ENCODE results near the gene PEPD.

The PEPD gene

DNA sequence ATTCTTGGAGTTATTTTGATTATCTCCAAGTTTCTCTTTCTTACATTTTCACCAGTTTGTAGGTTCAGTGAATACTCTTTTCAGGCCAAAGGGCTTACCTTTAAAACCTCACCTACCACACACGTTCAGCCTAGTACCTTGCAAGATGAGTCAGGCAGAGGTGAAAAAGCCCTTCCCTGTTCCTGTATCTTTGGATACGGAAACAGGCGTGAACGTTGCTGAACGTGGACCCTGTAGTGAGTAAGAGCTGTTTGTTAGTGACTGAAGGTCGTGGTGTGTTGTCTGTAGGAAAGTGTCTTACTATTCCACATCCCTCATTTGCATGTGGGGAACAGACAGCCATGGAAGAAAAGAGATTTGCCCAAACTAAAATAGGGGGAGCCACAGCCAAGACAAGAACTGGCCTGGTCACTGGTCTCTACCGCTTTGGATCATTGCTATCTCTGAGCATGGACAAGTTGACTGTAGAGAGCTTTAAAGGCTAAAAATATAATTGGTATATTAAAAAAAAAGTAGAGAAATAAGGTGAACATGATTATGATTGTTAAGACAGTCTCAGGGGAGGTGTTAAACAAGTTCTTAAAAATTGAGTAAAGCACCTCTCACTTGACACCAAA is 144.5 kb downstream of the PEPD start:
- Mint-ChIP-seq H3K27me3 (no peaks in the 10 kb centered on the region), H3K27ac (no peak overlapping the region), H3K36me3 (peaks cover 28% of the 10 kb centered on the region), H3K4me1 (peaks cover 70% of the 10 kb centered on the region), H3K9me3 (no peaks in the 10 kb centered on the region), H3K4me3 (no peak overlapping the region)
- no peak for ATAC-seq

DNA sequence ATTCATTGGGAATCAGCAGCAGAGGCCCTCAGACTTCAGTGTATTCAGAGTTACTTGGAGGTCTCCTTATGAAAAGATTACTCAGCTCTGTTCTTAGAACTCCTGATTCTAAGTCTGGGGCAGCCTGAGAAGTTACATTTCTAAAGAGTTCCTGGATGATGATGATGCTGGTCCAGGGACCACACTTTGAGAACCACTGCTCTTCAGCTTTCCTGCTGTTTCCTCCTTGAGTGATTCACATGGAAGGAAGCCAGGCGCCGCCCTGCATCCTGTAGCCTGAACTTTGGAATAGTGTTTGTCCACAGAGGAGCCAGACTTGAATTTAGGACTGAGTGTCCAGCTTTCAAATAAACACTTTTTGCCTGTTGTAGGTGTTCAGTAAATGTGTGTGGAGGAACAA is 145.2 kb downstream of the PEPD start:
- ATAC-seq, result no peak
- Mint-ChIP-seq H3K27me3 (no peaks in the 10 kb centered on the region), H3K36me3 (peaks cover 28% of the 10 kb centered on the region), H3K9me3 (no peaks in the 10 kb centered on the region), H3K4me3 (no peak overlapping the region), H3K4me1 (peaks cover 65% of the 10 kb centered on the region), H3K27ac (no peak overlapping the region)

DNA sequence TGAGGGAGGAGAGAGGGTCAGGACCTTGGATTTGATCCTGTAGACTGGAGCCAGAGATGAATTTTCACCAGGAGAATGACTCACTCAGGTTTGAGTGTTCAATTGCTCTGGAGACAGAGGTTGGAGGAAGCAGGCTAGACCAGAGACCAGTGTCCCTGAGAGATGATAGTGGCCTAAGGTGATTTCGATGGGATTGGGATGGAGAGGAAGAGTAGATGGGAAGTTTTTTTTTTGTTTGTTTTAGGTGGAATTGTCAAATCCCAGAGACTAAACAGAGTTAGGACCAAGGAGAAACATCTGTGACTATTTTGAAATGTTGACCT is 145.8 kb downstream of the PEPD start:
- no peaks in the 10 kb centered on the region for H3K9me3 Mint-ChIP-seq
- ATAC-seq, result no peak
- peaks cover 23% of the 10 kb centered on the region for H3K36me3 Mint-ChIP-seq
- peak overlapping the region; percentile 12 for H3K4me3 Mint-ChIP-seq
- H3K4me1 Mint-ChIP-seq, result peaks cover 59% of the 10 kb centered on the region
- H3K27me3 Mint-ChIP-seq, result no peaks in the 10 kb centered on the region
- H3K27ac Mint-ChIP-seq, result peak overlapping the region; percentile 95

DNA sequence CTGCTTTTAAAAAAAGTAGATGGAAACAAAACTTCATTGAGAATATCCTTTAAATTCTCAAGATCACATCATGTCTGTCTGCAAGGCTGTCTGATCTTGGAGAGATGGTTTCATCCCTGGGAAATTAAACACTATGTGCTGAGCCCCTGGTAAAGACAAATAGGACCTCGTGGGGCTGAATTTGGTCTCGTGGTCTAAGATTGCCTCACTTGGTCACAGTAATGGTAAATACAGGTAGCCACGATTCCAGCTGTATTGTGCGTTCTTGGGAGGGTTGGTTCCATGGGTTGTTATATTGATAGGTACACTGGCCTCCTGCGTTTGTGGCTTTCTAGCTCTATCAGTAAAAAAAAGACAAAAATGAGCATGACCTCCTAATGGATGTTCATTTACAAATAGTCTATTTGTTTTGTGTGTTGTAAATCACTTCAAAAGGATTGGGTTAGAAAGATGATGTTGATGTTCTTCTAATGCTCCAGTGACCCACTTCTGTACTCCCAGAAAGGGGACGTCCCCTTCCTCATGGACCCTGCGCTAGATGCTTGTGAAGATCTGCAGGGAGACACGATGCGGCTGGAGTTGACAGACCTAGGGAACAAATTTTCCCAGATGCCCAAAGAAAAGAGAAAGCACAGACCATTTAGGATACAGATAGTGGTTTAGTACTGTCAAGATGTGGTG is 146.3 kb downstream of the PEPD start:
- peak overlapping the region; percentile 95 for H3K27ac Mint-ChIP-seq
- peaks cover 21% of the 10 kb centered on the region for H3K36me3 Mint-ChIP-seq
- peaks cover 57% of the 10 kb centered on the region for H3K4me1 Mint-ChIP-seq
- H3K9me3 Mint-ChIP-seq, result no peaks in the 10 kb centered on the region
- peak overlapping the region; percentile 88 for H3K4me3 Mint-ChIP-seq
- ATAC-seq, result no peak
- H3K27me3 Mint-ChIP-seq, result no peaks in the 10 kb centered on the region

DNA sequence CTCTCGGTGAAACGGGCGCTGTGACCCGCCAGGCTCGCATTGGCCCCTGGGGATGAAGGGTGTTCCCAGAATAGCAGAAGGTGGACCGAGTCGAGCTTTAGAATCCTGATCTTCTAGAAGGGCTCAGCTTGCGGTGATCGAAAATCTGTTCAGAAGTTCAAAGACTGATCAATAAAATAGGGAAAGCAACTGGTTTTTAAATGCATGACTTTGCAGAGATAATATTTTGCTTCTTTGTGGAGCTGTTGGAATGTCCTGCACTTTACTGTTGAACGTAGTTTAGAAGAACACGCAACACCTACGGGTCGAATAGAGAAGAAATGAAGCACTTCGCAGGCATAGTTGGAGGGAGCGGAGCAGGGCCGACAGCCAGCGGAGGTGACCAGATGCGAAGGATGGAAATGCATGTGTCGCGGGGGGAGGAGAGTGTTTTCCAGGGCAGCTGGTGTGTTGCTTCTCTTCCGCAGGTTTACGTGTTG is 147.3 kb downstream of the PEPD start:
- Mint-ChIP-seq H3K4me3 (peak overlapping the region; percentile 88), H3K4me1 (peaks cover 56% of the 10 kb centered on the region), H3K27me3 (no peaks in the 10 kb centered on the region), H3K36me3 (peaks cover 20% of the 10 kb centered on the region), H3K27ac (peak overlapping the region; percentile 95), H3K9me3 (no peaks in the 10 kb centered on the region)
- ATAC-seq, result no peak

DNA sequence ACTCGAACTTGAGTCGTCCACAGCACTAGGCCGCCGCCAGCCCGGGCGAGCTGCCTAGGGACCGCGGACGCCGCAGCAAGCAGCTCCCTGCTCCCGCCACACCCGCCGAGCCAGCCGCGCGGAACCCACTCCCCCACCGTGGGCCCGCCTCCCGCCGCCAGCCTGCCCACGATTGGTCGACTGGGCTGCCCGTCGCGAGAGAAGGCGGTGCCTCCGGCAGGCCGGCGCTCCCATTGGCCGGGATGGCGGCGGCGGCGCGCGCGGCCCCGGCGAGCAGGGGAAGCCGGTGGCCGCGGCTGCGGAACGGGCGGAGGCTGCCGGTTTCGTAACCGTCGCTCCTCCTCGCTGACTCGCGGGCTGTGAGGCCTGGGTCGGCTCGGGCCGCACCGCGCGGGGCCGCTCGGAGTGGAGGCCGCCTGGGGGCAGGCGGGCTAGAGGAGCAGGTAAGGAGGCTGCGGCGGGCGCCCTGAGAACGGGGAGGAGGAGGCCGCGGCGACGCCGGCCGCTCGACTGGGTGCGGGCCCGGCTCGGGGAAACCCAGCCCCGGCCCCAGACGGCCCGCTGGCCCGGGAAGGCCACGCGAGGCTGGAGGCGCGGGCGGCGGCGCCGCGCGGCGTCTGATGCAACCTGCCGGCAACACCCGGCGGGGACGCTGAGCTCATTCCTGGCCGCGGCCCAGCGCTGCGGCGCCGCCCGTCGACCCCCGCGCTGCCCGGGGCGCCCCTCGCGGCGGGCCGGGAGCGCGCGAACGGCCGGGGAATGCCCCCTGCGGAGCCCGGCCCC is 147.9 kb downstream of the PEPD start, which contains the start of gene CEBPG:
CEBPG (plus strand) TSS at position 257 of the 783 bp plus-strand sequence. CDS start 5,531 bp downstream, outside the sequence.
- Mint-ChIP-seq H3K27me3 (no peaks in the 10 kb centered on the region), H3K9me3 (no peaks in the 10 kb centered on the region), H3K27ac (peak within 1 kb of the TSS; percentile 95), H3K4me3 (peak within 1 kb of the TSS; percentile 88), H3K36me3 (peaks cover 13% of the 10 kb centered on the region), H3K4me1 (peaks cover 50% of the 10 kb centered on the region)
- ATAC-seq, result peak; percentile 96

DNA sequence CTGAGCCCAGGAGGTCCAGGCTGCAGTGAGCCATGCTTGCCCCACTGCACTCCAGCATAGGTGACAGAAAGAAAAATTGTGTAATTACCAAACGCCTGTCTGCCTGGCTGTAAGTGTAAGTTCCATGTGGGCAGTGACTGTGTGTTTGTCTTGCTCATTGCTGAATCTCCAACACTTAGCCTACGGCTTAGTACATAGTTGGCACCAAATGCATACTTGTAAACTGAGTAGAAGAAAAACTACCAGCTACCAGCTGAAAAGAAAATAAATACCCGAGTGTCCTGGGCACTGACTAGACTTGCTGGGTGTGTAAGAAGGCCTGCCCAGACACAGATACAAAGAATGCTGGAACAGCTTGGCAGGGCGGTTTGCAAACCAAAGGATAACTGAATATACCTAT is 150.8 kb downstream of the PEPD start:
- H3K4me1 Mint-ChIP-seq, result peaks cover 23% of the 10 kb centered on the region
- no peak overlapping the region for H3K4me3 Mint-ChIP-seq
- no peak for ATAC-seq
- peaks cover 8% of the 10 kb centered on the region for H3K36me3 Mint-ChIP-seq
- H3K27ac Mint-ChIP-seq, result no peak overlapping the region
- no peaks in the 10 kb centered on the region for H3K9me3 Mint-ChIP-seq
- H3K27me3 Mint-ChIP-seq, result no peaks in the 10 kb centered on the region

DNA sequence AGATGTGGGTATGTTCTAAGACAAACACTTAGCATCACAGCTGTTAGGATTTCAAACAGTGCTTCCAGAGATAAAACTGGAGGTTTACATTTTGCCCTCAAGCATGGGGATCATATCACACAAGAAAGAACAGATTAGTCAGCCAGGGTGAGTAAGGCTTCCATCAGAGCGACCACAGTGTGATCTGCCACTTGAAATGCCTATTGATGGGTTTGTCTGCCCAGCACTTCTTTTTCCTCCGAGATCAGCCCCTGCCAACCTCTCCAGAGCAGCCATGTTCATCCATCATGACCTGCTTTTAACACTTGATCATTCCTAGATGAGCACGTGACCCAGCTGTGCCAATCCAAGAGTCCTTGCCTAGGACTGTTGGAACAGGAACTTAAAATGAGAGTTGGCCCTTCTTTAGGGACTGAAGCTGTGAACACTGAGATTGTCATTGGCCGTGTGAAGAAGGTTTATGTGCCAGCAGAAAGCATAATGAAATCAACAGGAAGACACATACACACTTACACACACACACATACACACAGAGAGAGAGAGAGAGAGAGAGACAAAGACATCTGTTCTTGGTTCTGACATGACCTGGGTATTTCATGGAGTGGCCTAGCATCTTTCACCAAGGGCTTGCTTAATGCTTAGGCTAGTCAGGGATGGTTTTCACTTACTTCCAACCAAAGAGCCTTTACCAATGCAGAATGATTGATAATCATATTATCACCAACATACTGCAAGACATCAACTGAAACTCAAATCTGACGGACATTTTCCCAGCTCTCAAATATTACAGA is 153.3 kb downstream of the PEPD start:
- H3K9me3 Mint-ChIP-seq, result no peaks in the 10 kb centered on the region
- H3K4me1 Mint-ChIP-seq, result peaks cover 5% of the 10 kb centered on the region
- no peaks in the 10 kb centered on the region for H3K36me3 Mint-ChIP-seq
- no peak overlapping the region for H3K4me3 Mint-ChIP-seq
- H3K27ac Mint-ChIP-seq, result no peak overlapping the region
- peaks cover 17% of the 10 kb centered on the region for H3K27me3 Mint-ChIP-seq
- no peak for ATAC-seq

DNA sequence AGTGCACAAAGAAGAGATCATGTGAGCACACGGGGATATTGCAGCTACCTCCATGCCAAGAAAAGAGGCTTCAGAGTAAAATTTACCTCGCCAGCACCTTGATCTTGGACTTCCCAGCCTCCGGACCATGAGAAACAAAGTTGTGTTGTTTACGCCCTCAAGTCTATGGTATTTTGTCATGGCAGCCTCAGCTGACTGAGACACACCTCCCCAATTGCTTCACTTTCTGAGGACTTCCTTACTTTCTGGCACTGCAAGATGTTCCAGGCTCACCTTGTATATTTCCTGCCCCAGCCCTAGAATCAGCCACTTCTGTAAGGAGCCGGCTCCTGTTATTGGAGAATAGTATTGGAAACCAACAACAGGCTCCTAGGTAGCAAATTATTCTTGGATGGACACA is 154.7 kb downstream of the PEPD start:
- no peak for ATAC-seq
- H3K9me3 Mint-ChIP-seq, result no peaks in the 10 kb centered on the region
- no peaks in the 10 kb centered on the region for H3K36me3 Mint-ChIP-seq
- no peaks in the 10 kb centered on the region for H3K4me1 Mint-ChIP-seq
- peaks cover 17% of the 10 kb centered on the region for H3K27me3 Mint-ChIP-seq
- H3K27ac Mint-ChIP-seq, result no peak overlapping the region
- no peak overlapping the region for H3K4me3 Mint-ChIP-seq

DNA sequence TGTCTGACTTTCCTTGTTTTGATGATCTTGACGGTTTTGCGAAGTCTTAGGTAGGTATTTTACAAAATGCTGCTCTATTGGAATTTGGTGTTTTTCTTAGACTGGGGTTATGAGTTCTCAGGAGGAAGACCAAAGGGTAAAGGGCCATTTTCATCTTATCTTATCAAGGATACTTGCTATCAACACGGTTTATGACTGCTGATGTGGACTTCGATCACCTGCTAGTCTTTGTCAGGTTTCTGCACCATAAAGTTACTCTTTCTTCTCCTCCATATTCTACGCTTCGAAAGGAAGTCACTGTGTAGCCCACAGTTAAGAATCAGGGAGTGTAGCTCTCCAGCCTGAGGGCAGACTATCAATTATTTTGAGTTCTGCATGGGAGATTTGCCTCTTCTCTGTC is 155.5 kb downstream of the PEPD start:
- Mint-ChIP-seq H3K36me3 (no peaks in the 10 kb centered on the region), H3K27ac (no peak overlapping the region), H3K4me3 (no peak overlapping the region), H3K27me3 (peaks cover 17% of the 10 kb centered on the region), H3K9me3 (no peaks in the 10 kb centered on the region), H3K4me1 (no peaks in the 10 kb centered on the region)
- no peak for ATAC-seq

DNA sequence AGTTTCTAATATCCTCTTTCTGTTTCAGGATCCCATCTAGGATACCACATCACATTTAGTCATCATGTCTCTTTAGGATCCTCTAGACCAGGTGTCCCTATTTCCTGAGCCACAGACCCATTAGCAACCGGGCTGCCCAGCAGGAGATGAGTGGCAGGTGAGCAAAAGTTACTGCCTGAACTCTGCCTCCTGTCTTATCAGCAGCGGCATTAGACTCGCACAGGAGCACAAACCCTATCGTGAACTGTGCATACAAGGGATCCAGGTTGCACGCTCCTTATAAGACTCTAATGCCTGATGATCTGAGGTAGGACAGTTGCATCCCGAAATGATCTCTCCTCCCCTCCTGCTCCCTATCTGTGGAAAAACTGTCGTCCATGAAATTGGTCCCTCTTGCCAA is 155.9 kb downstream of the PEPD start:
- H3K27ac Mint-ChIP-seq, result no peak overlapping the region
- peaks cover 17% of the 10 kb centered on the region for H3K27me3 Mint-ChIP-seq
- no peaks in the 10 kb centered on the region for H3K36me3 Mint-ChIP-seq
- ATAC-seq, result no peak
- no peak overlapping the region for H3K4me3 Mint-ChIP-seq
- no peaks in the 10 kb centered on the region for H3K9me3 Mint-ChIP-seq
- no peaks in the 10 kb centered on the region for H3K4me1 Mint-ChIP-seq

DNA sequence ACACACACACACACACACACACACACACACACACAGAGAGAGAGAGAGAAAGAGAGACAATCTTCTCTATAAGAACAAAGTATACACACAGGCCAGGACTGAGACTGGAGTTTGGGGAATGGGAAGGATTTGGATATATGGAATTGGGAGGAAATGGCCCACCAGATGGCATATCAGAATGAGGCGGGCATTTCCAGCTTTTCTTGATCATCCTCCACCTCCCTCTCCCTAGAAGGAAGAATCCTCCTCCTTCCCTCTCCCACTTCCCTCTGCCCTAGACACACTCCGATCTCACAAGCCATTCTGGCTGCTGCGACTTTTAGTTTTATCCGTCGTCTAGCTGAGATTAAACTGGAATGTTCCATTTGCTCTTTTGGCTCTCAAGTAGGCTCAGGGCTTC is 158.1 kb downstream of the PEPD start:
- Mint-ChIP-seq H3K4me1 (no peaks in the 10 kb centered on the region), H3K9me3 (no peaks in the 10 kb centered on the region), H3K27ac (no peak overlapping the region), H3K27me3 (peaks cover 28% of the 10 kb centered on the region), H3K36me3 (no peaks in the 10 kb centered on the region), H3K4me3 (no peak overlapping the region)
- no peak for ATAC-seq

DNA sequence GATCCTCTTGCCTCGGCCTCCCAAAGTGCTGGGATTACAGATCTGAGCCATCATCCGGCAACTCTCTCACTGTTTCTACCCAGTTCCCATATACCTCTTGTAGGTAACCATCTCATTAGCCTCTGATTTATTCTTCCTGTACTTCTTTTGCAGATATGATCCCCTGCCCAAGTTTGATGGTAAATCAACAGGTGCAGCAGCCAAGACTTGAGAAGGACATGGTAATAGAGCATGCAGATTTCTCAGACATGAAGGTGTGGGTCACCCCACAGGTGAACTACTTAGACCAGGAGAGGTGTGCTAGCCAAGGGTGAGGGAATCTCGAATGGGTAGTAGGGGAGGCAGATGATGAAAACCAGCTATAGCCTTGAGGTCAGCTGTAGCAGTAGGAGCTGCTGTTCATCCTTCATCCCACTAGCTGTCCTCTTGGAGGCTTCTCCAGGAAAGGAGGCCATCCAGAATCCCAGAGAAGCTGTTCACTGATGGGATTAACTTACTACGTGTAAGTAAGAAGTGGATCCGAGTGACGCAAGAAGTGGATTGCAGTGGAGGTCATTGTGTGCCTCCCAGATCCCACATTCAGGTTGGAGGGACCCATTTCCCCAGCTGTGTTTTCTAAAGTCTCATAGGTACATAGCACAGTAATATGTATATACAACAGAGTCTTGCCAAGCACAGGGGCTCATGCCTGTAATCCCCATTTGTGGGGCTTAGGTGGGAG is 158.9 kb downstream of the PEPD start:
- Mint-ChIP-seq H3K36me3 (no peaks in the 10 kb centered on the region), H3K4me1 (no peaks in the 10 kb centered on the region), H3K4me3 (no peak overlapping the region), H3K27ac (no peak overlapping the region), H3K27me3 (peaks cover 32% of the 10 kb centered on the region), H3K9me3 (no peaks in the 10 kb centered on the region)
- no peak for ATAC-seq

DNA sequence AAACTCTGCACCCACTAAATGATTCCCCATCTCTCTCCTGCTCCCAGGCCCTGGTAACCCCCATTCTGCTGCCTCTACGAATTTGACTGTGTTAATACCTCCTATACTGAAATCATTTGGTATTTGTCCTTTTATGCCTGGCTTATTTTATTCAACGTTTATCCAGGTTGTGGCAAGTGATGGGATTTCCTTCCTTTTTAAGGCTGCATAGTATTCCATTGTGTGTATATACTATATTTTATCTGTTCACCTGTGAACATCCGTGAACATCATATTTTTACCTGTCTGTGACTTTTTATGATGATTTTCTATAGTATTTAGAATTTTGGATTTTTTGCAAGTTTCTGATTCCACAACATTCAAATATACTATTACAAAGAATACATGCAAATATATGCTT is 162.0 kb downstream of the PEPD start:
- Mint-ChIP-seq H3K27me3 (peaks cover 28% of the 10 kb centered on the region), H3K9me3 (peaks cover 11% of the 10 kb centered on the region), H3K27ac (no peak overlapping the region), H3K4me3 (no peak overlapping the region), H3K4me1 (no peaks in the 10 kb centered on the region), H3K36me3 (no peaks in the 10 kb centered on the region)
- no peak for ATAC-seq

Data from stimulated activated memory B cell treated with anti-CD40 and anti-IgM and Interleukin-4, amounts not matched to agents 10 μg/mL and 1 μg/mL and 100 μg/mL, for 72 hours (primary cell).